Type B pancreatic cell (in vitro differentiated cells): Measurements from ENCODE around the gene TJP2. TPM values are rescaled to one million over a fixed set of nuclear protein-coding genes. Genes with fewer than 3 reads are reported as not detected.

Experiments used
- DNase-seq: peaks from one replicate; pipeline ENCODE4 v3.0.0; 2021; ENCODE audit warnings: mixed read lengths; ENCODE audit not compliant: unreplicated experiment; ENCODE audit errors: extremely low spot score
- H3K27ac Mint-ChIP-seq: 2 replicates; pipeline ENCODE4 v1.8.0; 2021; ENCODE audit warnings: mild to moderate bottlenecking, mixed read lengths
- H3K27me3 Mint-ChIP-seq: 2 replicates; pipeline ENCODE4 v1.8.0; 2021; ENCODE audit warnings: mixed read lengths
- H3K36me3 Mint-ChIP-seq: 2 replicates; pipeline ENCODE4 v1.8.0; 2021; ENCODE audit warnings: mixed read lengths
- H3K4me1 Mint-ChIP-seq: one replicate; pipeline ENCODE4 v1.8.0; 2021; ENCODE audit warnings: mixed read lengths; ENCODE audit not compliant: unreplicated experiment
- H3K4me3 Mint-ChIP-seq: 2 replicates; pipeline ENCODE4 v1.8.0; 2021; ENCODE audit warnings: mild to moderate bottlenecking, mixed read lengths
- H3K9me3 Mint-ChIP-seq: 2 replicates; pipeline ENCODE4 v1.8.0; 2021; ENCODE audit warnings: mixed read lengths
- CTCF ChIP-seq: fragments of 200-600 bp; sonication (generic); conservative IDR thresholded peaks from 2 replicates; pipeline ENCODE4 v1.5.0; 2021; ENCODE audit warnings: antibody characterized with exemption, mild to moderate bottlenecking
- total RNA-seq: library from RNA; stranded (reverse); gene quantifications from 2 replicates; pipeline ENCODE4 v1.2.1, GENCODE V29; 2021; ENCODE audit warnings: low replicate concordance

The TJP2 gene
- total RNA-seq, 1 donor from 2014 or later: 85.2 TPM

GRCh38 chr9:69232135-69232534 lies 58.1 kb downstream of the TJP2 start:
- no peak for DNase-seq
- Mint-ChIP-seq H3K27ac (no peak overlapping the region), H3K4me3 (no peak overlapping the region), H3K4me1 (no peaks in the 10 kb centered on the region), H3K36me3 (peaks cover 11% of the 10 kb centered on the region), H3K27me3 (no peaks in the 10 kb centered on the region), H3K9me3 (no peaks in the 10 kb centered on the region)
- TF ChIP-seq CTCF: no peak

GRCh38 chr9:69234683-69235082 lies 60.6 kb downstream of the TJP2 start:
- no peak overlapping the region for H3K4me3 Mint-ChIP-seq
- no peaks in the 10 kb centered on the region for H3K9me3 Mint-ChIP-seq
- H3K36me3 Mint-ChIP-seq: peaks cover 19% of the 10 kb centered on the region
- DNase-seq: no peak
- no peaks in the 10 kb centered on the region for H3K4me1 Mint-ChIP-seq
- H3K27me3 Mint-ChIP-seq: no peaks in the 10 kb centered on the region
- TF ChIP-seq CTCF: no peak
- H3K27ac Mint-ChIP-seq: no peak overlapping the region

GRCh38 chr9:69236188-69236587 lies 62.1 kb downstream of the TJP2 start:
- no peak overlapping the region for H3K4me3 Mint-ChIP-seq
- H3K36me3 Mint-ChIP-seq: peaks cover 15% of the 10 kb centered on the region
- DNase-seq: no peak
- H3K4me1 Mint-ChIP-seq: no peaks in the 10 kb centered on the region
- no peak overlapping the region for H3K27ac Mint-ChIP-seq
- H3K9me3 Mint-ChIP-seq: no peaks in the 10 kb centered on the region
- H3K27me3 Mint-ChIP-seq: no peaks in the 10 kb centered on the region
- TF ChIP-seq CTCF: no peak

GRCh38 chr9:69237702-69238295 lies 63.7 kb downstream of the TJP2 start:
- no peak for DNase-seq
- Mint-ChIP-seq H3K27ac (no peak overlapping the region), H3K27me3 (no peaks in the 10 kb centered on the region), H3K36me3 (peaks cover 22% of the 10 kb centered on the region), H3K4me1 (no peaks in the 10 kb centered on the region), H3K4me3 (no peak overlapping the region), H3K9me3 (no peaks in the 10 kb centered on the region)
- TF ChIP-seq CTCF: no peak

- Mint-ChIP-seq H3K36me3 (peaks cover 29% of the 10 kb centered on the region), H3K27me3 (no peaks in the 10 kb centered on the region), H3K4me3 (no peak overlapping the region), H3K27ac (no peak overlapping the region), H3K4me1 (no peaks in the 10 kb centered on the region), H3K9me3 (no peaks in the 10 kb centered on the region)
- no peak for TF ChIP-seq CTCF
- DNase-seq: no peak
Observed at GRCh38 chr9:69243116-69243515, 69.0 kb downstream of the TJP2 start.

- no peaks in the 10 kb centered on the region for H3K9me3 Mint-ChIP-seq
Observed at GRCh38 chr9:69246629-69247028, 72.6 kb downstream of the TJP2 start.

More at GRCh38 chr9:69246629-69247028, 72.6 kb downstream of the TJP2 start:
- DNase-seq: no peak
- peaks cover 36% of the 10 kb centered on the region for H3K36me3 Mint-ChIP-seq
- no peak overlapping the region for H3K4me3 Mint-ChIP-seq
- no peaks in the 10 kb centered on the region for H3K27me3 Mint-ChIP-seq
- no peak for TF ChIP-seq CTCF
- no peak overlapping the region for H3K27ac Mint-ChIP-seq
- H3K4me1 Mint-ChIP-seq: no peaks in the 10 kb centered on the region
